DMS 273 (cell line): ENCODE data around the gene SF3B2.

Experiments used
- DNase-seq: peaks from one replicate; lab custom pipeline; 2025; ENCODE audit not compliant: unreplicated experiment; lab: John Stamatoyannopoulos, UW

The SF3B2 gene

GRCh38 chr11:66048547-66049323 lies 3.4 kb upstream of the SF3B2 start, which contains the start of gene GAL3ST3:
Gene GAL3ST3 (minus strand): TSS chr11:66049161. CDS start chr11:66045415, 3,746 bp downstream.
- DNase-seq = no peak

DNA sequence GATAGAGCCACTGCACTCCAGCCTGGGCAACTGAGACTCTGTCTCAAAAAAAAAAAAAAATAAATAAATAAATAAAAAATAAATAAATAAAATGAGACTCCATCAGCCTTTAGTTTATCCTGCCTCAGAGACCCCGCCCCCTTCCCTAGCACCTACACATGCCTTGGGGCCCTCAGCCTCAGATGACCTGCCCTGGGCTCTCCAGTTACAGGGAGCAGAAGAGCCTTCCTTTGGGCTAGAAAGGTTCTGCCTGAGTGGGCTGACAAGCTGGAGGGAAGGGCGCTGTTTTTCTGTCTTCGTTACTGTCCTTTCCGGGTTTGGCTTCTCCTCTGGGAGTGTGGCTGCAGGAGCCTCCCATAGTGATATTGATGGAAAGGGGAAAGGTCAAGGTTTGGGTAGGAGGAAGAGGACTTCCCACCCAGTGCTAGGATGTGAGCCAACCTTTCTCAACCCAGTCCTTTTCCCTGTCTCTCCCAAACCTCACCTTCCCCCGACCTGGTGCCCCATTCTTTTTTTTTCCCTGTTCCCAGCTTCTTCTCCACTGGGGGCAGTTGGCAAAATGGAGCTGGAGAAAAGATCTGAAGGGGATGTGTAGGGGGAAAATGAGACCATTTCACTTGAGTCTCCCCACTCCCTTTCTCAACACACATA lies 1.5 kb upstream of the SF3B2 start:
- peak; percentile 38 for DNase-seq

GRCh38 chr11:66051371-66051765 lies 796 bp upstream of the SF3B2 start:
- DNase-seq = no peak

DNA sequence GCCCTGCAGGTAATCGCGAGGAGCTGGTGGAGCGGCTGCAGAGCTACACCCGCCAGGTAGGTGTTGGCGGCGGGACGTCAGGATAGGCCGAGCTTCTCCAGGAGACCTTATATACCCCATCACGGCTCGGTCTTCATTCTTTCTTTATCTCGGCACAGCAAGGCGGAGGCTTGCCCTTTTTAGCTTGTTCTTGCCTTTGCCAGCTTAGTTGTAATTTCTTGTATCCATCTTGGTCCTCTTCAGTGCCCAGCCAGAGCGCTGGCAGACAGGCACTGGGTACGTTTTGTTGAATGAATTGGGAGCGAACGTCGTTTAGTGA lies 459 bp downstream of the SF3B2 start:
- DNase-seq = no peak

GRCh38 chr11:66055021-66055420 lies 2.9 kb downstream of the SF3B2 start:
- DNase-seq = no peak

- DNase-seq = no peak
Measured at GRCh38 chr11:66056501-66056900, 4.3 kb downstream of the SF3B2 start.

DNA sequence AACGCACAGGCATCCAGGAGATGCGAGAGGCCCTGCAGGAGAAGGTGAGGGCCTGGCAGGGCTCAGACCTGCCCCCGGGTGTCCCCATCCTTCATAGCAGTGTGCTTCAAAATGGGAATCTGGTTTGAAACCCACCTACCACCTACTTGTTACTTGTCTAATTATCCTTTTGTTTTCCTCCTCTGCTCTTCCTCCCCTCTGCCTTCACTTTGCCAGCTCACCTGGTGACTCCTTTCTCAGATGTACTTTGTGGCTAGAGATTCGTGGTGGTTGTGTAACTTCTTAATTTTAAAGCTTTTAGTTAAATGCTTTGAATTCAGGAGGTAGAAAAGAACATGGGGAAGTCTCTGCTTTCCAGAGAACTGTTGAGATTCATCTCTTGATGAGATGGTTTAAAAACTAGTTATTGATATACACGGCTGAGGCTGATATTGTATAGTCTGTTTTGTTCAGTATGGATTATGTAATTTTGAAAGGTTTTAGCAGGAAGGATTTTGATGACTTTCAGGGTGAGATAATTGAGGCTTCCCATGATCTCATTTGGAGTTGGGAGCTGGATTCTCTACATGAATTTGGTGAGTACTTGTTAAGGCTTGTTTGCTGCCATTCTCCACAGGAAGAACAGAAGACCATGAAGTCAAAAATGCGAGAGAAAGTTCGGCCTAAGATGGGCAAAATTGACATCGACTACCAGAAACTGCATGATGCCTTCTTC lies 8.0 kb downstream of the SF3B2 start:
- no peak for DNase-seq

- DNase-seq = no peak
Measured at GRCh38 chr11:66061268-66061667, 9.1 kb downstream of the SF3B2 start.

DNA sequence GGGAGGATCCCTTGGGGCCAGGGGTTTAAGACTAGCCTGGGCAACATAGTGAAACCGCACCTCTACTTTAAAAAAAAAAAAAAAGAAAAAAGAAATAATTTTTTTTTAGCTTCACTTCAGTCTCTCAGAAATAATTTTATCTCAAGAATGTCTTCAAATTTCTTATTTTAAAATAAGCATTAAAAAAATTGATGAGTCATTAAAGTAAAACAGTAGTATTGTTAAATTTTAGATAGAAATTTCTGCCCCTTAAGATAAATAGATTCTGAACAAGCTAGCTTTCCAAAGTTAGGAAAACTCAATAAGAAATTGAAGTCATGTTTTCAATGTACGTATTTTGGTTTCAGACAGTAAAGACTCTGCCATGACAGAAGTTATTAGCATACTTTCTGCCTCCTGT lies 10.2 kb downstream of the SF3B2 start:
- DNase-seq = no peak

DNA sequence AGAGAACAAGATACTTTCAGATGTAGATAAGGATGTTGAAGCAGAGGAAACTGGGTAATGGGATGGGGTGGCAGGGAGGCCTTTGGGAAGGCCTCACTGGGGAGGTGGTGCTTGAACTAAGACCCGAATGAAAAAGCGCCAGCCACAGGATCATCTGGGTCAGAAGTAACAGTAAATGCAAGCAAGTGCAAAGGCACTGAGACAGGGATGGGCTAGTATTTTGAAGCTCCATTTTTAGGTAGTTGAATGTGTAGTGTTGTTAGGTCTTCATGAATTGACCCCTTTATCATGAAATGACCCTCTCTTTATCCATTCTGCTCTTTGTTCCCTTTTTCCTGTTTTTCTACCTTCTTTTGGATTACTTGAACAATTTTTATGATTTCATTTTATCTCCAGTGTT lies 11.7 kb downstream of the SF3B2 start:
- DNase-seq = no peak

- DNase-seq = no peak
Measured at GRCh38 chr11:66064571-66064970, 12.4 kb downstream of the SF3B2 start.

GRCh38 chr11:66066751-66067150 lies 14.6 kb downstream of the SF3B2 start:
- no peak for DNase-seq

GRCh38 chr11:66067640-66068039 lies 15.5 kb downstream of the SF3B2 start:
- no peak for DNase-seq

GRCh38 chr11:66068154-66068821 lies 16.1 kb downstream of the SF3B2 start:
- peak; percentile 86 for DNase-seq

DNA sequence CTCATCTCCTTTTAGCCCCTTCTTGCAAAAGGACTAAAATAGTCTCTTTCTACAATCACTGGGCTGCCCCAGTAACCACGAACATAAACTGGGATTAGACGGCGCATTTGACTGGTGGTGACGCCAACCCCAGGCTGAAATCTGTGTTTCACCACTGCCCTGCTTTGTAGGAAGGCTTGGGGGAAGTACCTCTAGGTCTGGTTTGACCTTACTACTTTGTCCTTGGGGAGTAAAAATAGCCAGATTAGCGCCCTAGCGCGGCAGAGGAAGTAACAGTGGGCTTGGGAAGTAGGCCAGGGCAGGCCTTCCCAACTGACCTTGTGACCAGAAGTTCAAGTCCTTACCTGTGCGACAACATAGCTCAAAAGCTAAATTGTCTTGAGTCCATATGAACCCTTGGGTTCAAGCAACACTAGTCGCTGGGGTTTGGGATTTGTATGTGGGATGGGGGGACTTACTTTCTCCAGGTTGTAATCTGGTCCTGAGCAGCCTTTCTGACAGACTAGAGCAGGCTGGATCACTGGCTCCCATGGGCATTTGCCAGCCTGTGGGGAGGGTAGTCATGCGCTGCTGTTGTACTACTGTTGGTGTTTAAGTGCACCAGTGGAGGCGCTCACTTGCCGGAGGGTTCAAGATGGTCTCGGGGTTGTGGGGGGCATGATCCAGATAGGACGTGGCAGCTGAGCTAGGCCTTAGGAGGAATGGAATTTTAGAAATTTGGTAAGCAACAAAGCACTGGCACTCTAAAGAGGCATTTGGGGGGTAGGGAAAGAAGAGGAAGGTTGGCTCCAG lies 17.0 kb downstream of the SF3B2 start:
- DNase-seq = peak; percentile 82

DNA sequence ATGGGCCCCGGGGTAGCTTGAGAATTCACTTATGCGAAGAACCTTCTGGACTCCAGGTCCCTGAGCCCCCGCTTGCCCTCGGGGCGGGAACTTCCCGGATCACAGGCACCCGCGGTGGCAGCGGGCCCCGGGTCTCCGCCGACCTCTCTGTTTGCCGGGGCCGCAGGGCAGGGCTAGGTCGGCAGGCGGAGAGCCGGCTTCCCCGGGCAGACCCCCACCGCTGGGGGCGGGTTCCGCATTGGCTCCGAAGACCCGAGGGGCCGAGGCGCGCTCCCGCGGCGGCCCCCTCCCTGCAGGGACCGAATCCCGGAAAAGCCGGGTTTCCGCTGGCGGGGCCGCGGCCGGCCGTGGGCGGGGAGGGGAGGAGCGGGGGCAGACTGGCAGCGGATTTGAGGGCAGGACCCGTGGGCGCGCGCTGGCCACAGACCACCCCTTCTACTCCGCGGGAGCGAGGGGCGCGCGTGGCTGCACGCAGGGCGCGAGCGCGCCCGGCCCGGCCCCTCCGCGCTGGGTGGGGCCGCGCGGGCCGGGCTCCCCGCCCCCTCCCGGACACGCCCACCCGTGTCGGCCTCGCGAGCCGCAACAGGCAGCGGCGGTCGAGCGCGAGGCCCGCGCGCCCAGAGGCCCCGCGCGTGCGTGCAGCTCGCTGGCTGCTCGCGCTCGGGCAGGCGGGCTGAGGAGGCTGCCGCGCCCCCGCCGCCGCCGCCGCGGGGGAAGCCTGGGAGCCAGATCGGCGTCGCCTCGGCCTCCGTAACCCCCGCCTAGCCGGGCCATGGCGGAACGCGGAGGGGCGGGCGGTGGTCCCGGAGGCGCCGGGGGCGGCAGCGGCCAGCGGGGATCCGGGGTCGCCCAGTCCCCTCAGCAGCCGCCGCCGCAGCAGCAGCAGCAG lies 17.8 kb downstream of the SF3B2 start, which contains the start of gene PACS1:
TSS of gene PACS1 (plus strand) at position 558 of the 889 bp plus-strand sequence. CDS start at position 773, 215 bp downstream.
- peak; percentile 84 for DNase-seq

DNA sequence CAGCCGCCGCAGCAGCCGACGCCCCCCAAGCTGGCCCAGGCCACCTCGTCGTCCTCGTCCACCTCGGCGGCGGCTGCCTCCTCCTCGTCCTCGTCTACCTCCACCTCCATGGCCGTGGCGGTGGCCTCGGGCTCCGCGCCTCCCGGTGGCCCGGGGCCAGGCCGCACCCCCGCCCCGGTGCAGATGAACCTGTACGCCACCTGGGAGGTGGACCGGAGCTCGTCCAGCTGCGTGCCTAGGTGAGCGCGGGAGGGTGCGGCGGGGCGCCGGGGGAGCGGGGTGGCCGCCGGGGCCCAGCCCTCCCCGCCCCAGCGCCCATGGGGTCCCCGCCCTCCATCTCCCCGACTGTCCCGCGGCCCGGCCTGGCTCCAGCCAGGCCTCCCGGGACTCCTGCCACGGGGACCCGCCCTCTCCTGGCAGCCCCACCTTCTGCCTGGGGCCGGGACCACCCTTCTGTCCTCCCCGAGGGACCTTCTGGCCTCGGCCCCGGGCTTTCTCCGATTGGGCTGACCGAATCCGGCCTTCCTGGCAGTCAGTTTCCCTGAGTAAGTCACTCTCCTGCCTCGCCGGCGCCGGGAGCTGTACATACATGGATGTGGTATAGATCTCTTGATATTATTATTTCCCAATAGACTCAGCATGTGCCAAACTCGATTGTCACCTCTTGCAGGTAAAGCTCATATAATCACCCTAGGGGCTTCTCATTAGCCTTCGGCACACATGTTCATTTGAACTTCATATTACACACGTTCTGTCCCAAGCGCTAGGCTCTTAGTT lies 18.6 kb downstream of the SF3B2 start:
- peak; percentile 46 for DNase-seq

- peak; percentile 44 for DNase-seq
Measured at GRCh38 chr11:66071381-66071801, 19.2 kb downstream of the SF3B2 start.

DNA sequence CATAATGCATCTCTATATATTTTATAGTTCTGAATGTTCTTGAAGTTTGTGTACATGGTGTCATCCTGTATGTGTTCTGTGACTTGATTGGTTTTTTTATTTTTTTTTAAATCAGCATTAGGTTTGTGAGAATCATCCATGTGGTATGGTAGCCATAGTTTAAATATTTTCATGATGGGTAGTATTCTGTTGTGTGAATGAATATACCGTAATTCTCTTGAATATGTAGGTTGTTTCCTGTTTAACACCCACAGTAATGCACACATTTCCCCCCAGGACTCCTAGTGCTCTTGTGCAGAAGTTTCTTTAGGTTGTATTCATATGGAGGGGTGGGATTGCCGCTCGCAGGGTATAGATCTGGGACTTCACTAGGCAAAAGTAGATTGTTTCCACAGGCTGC lies 19.9 kb downstream of the SF3B2 start:
- DNase-seq = no peak
